Activated T-cell treated with anti-CD3 and anti-CD28 coated beads, Interleukin-2, amount 50 U/mL, for 72 hours (primary cell): ENCODE measurements around the gene RASSF9. TPM values are rescaled to one million over a fixed set of nuclear protein-coding genes. Genes with fewer than 3 reads are reported as not detected.

Source experiments
- ATAC-seq, 2 donors: fragments of 150-1000 bp; cut with Tn5 transposase; replicated peaks in 1 of 2; 2 replicates each; pipeline ENCODE4 v1.10.0; 2021; ENCODE audit warnings: moderate library complexity in 2 of 2, mild to moderate bottlenecking in 1 of 2
- DNase-seq, 2 donors: peaks; one replicate each; pipeline ENCODE4 v3.0.0; 2021 to 2022; ENCODE audit warnings: mixed read lengths in 1 of 2
- H3K27ac Mint-ChIP-seq: one replicate; pipeline ENCODE4 v1.8.0; 2022; ENCODE audit warnings: mild to moderate bottlenecking, moderate library complexity, mixed read lengths
- H3K27me3 Mint-ChIP-seq: one replicate; pipeline ENCODE4 v1.8.0; 2022; ENCODE audit warnings: low read depth, mixed read lengths
- H3K36me3 Mint-ChIP-seq, 2 donors: one replicate each; pipeline ENCODE4 v1.8.0; 2022; ENCODE audit warnings: mixed read lengths in 2 of 2, mild to moderate bottlenecking in 1 of 2; ENCODE audit not compliant: insufficient read depth in 2 of 2
- H3K4me1 Mint-ChIP-seq: one replicate; pipeline ENCODE4 v1.8.0; 2022; ENCODE audit warnings: low read depth, mixed read lengths
- H3K4me3 Mint-ChIP-seq, 2 donors: one replicate each; pipeline ENCODE4 v1.8.0; 2022; ENCODE audit warnings: mild to moderate bottlenecking in 2 of 2, mixed read lengths in 2 of 2, moderate library complexity in 2 of 2
- H3K9me3 Mint-ChIP-seq, 2 donors: one replicate each; pipeline ENCODE4 v1.8.0; 2022; ENCODE audit warnings: mixed read lengths in 2 of 2
- total RNA-seq, 2 donors: library from RNA; stranded (reverse); gene quantifications; one replicate each; pipeline ENCODE4 v1.2.3, GENCODE V29; 2022

RASSF9 gene
- total RNA-seq, result not detected

GRCh38 chr12:85836197-85837090 lies at the start of gene RASSF9:
Gene RASSF9, minus strand, starts transcription at chr12:85836409. Its CDS starts 208 bp downstream, at chr12:85836201.
- no peaks in the 10 kb centered on the region for H3K4me1 Mint-ChIP-seq
- H3K36me3 Mint-ChIP-seq, result no peaks in the 10 kb centered on the region
- no peak for ATAC-seq
- no peak within 1 kb of the TSS for H3K27ac Mint-ChIP-seq
- H3K9me3 Mint-ChIP-seq, result no peaks in the 10 kb centered on the region
- DNase-seq, result no peak
- no peaks in the 10 kb centered on the region for H3K27me3 Mint-ChIP-seq
- no peak within 1 kb of the TSS for H3K4me3 Mint-ChIP-seq

GRCh38 chr12:85883763-85884162 lies 47.6 kb upstream of the RASSF9 start:
- Mint-ChIP-seq H3K4me1 (no peaks in the 10 kb centered on the region), H3K36me3 (no peaks in the 10 kb centered on the region), H3K27me3 (no peaks in the 10 kb centered on the region), H3K4me3 (no peak overlapping the region), H3K9me3 (peaks cover 0 to 3% of the 10 kb centered on the region in 2 donors), H3K27ac (no peak overlapping the region)
- no peak for DNase-seq
- no peak for ATAC-seq

- no peaks in the 10 kb centered on the region for H3K4me1 Mint-ChIP-seq
- no peak overlapping the region for H3K4me3 Mint-ChIP-seq
- ATAC-seq (no peak), DNase-seq (no peak)
- no peaks in the 10 kb centered on the region for H3K9me3 Mint-ChIP-seq
- H3K27me3 Mint-ChIP-seq, result no peaks in the 10 kb centered on the region
- no peak overlapping the region for H3K27ac Mint-ChIP-seq
- H3K36me3 Mint-ChIP-seq, result no peaks in the 10 kb centered on the region
These were observed 41.2 kb upstream of the RASSF9 start for GRCh38 chr12:85877459-85877858.

- Mint-ChIP-seq H3K27ac (no peak within 1 kb of the TSS), H3K27me3 (no peaks in the 10 kb centered on the region), H3K36me3 (no peaks in the 10 kb centered on the region), H3K4me1 (no peaks in the 10 kb centered on the region), H3K4me3 (no peak within 1 kb of the TSS), H3K9me3 (no peaks in the 10 kb centered on the region)
- DNase-seq (no peak), ATAC-seq (no peak)
These were observed 37.8 kb upstream of the RASSF9 start, which contains the start of gene NTS for GRCh38 chr12:85874031-85874461. Gene NTS, plus strand, starts transcription at chr12:85874295. Its CDS starts 109 bp downstream, at chr12:85874404.

GRCh38 chr12:85872497-85873091 lies 36.4 kb upstream of the RASSF9 start:
- no peaks in the 10 kb centered on the region for H3K4me1 Mint-ChIP-seq
- no peak overlapping the region for H3K27ac Mint-ChIP-seq
- ATAC-seq, result no peak
- H3K36me3 Mint-ChIP-seq, result no peaks in the 10 kb centered on the region
- H3K9me3 Mint-ChIP-seq, result no peaks in the 10 kb centered on the region
- H3K4me3 Mint-ChIP-seq, result no peak overlapping the region
- H3K27me3 Mint-ChIP-seq, result no peaks in the 10 kb centered on the region
- DNase-seq, result no peak

GRCh38 chr12:85866986-85867776 lies 31.0 kb upstream of the RASSF9 start:
- H3K9me3 Mint-ChIP-seq, result no peaks in the 10 kb centered on the region
- H3K27me3 Mint-ChIP-seq, result no peaks in the 10 kb centered on the region
- no peak overlapping the region for H3K27ac Mint-ChIP-seq
- ATAC-seq (peak in 1 of 2 donors; percentile 32), DNase-seq (peak; percentile 4 to 17)
- no peak overlapping the region for H3K4me3 Mint-ChIP-seq
- no peaks in the 10 kb centered on the region for H3K36me3 Mint-ChIP-seq
- no peaks in the 10 kb centered on the region for H3K4me1 Mint-ChIP-seq

GRCh38 chr12:85865890-85866289 lies 29.7 kb upstream of the RASSF9 start:
- Mint-ChIP-seq H3K27me3 (no peaks in the 10 kb centered on the region), H3K4me1 (no peaks in the 10 kb centered on the region), H3K27ac (no peak overlapping the region), H3K9me3 (peaks cover 0 to under 1% of the 10 kb centered on the region in 2 donors), H3K4me3 (no peak overlapping the region), H3K36me3 (peaks cover 0 to 1% of the 10 kb centered on the region in 2 donors)
- DNase-seq (no peak), ATAC-seq (no peak)

- H3K36me3 Mint-ChIP-seq, result peaks cover 1 to 2% of the 10 kb centered on the region in 2 donors
- H3K27ac Mint-ChIP-seq, result no peak overlapping the region
- ATAC-seq, result no peak
- no peak overlapping the region for H3K4me3 Mint-ChIP-seq
- H3K4me1 Mint-ChIP-seq, result no peaks in the 10 kb centered on the region
- H3K9me3 Mint-ChIP-seq, result peaks cover 0 to 3% of the 10 kb centered on the region in 2 donors
- DNase-seq, result no peak
- no peaks in the 10 kb centered on the region for H3K27me3 Mint-ChIP-seq
These were observed 20.8 kb upstream of the RASSF9 start for GRCh38 chr12:85856966-85857365.

GRCh38 chr12:85855305-85855704 lies 19.1 kb upstream of the RASSF9 start:
- no peaks in the 10 kb centered on the region for H3K27me3 Mint-ChIP-seq
- H3K36me3 Mint-ChIP-seq, result peaks cover 0 to 2% of the 10 kb centered on the region in 2 donors
- H3K4me3 Mint-ChIP-seq, result no peak overlapping the region
- ATAC-seq (no peak), DNase-seq (no peak)
- H3K9me3 Mint-ChIP-seq, result peaks cover 0 to 2% of the 10 kb centered on the region in 2 donors
- H3K4me1 Mint-ChIP-seq, result no peaks in the 10 kb centered on the region
- no peak overlapping the region for H3K27ac Mint-ChIP-seq

- Mint-ChIP-seq H3K27ac (no peak overlapping the region), H3K4me1 (no peaks in the 10 kb centered on the region), H3K36me3 (no peaks in the 10 kb centered on the region), H3K4me3 (no peak overlapping the region), H3K27me3 (no peaks in the 10 kb centered on the region), H3K9me3 (peaks cover 0 to 3% of the 10 kb centered on the region in 2 donors)
- no peak for DNase-seq
- no peak for ATAC-seq
These were observed 13.1 kb upstream of the RASSF9 start for GRCh38 chr12:85849344-85849743.

- H3K4me1 Mint-ChIP-seq, result no peaks in the 10 kb centered on the region
- no peak overlapping the region for H3K27ac Mint-ChIP-seq
- no peaks in the 10 kb centered on the region for H3K27me3 Mint-ChIP-seq
- H3K9me3 Mint-ChIP-seq, result peaks cover 0 to 1% of the 10 kb centered on the region in 2 donors
- no peak overlapping the region for H3K4me3 Mint-ChIP-seq
- no peaks in the 10 kb centered on the region for H3K36me3 Mint-ChIP-seq
- ATAC-seq, result no peak
- no peak for DNase-seq
These were observed 7.5 kb upstream of the RASSF9 start for GRCh38 chr12:85843606-85844310.

- Mint-ChIP-seq H3K4me1 (no peaks in the 10 kb centered on the region), H3K9me3 (no peaks in the 10 kb centered on the region), H3K4me3 (no peak overlapping the region), H3K36me3 (no peaks in the 10 kb centered on the region), H3K27ac (no peak overlapping the region), H3K27me3 (no peaks in the 10 kb centered on the region)
- ATAC-seq (no peak), DNase-seq (no peak)
These were observed 598 bp downstream of the RASSF9 start for GRCh38 chr12:85835426-85836196.
